ENCODE data around the gene ADARB2. TPM values are rescaled to one million over a fixed set of nuclear protein-coding genes. Genes with fewer than 3 reads are reported as not detected.

The ADARB2 gene
- total and polyA plus RNA-seq, 2 experiments from 2014 or later = 1.6 to 3.1 TPM

- Histone ChIP-seq H3K4me1 (ENCODE audit: low read depth) (no peaks in the 10 kb centered on the region), H3K27me3 (no peaks in the 10 kb centered on the region), H3K4me3 (no peak overlapping the region), H3K36me3 (no peaks in the 10 kb centered on the region), H3K27ac (no peak overlapping the region), H3K9me3 (ENCODE audit: low read depth) (no peaks in the 10 kb centered on the region)
- TF ChIP-seq CTCF (IDR thresholded peaks at IDR 0.05; ENCODE audit: low read depth, low read length) = no peak
- DNase-seq (ENCODE audit: low read depth in 1 of 2, low spot score in 1 of 2) = no peak
Measured at GRCh38 chr10:1526436-1527055, 210.8 kb downstream of the ADARB2 start.

- Histone ChIP-seq H3K4me3 (no peak overlapping the region), H3K36me3 (no peaks in the 10 kb centered on the region), H3K4me1 (ENCODE audit: low read depth) (no peaks in the 10 kb centered on the region), H3K27ac (no peak overlapping the region), H3K27me3 (no peaks in the 10 kb centered on the region), H3K9me3 (ENCODE audit: low read depth) (no peaks in the 10 kb centered on the region)
- no peak for TF ChIP-seq CTCF (IDR thresholded peaks at IDR 0.05; ENCODE audit: low read depth, low read length)
- DNase-seq (ENCODE audit: low read depth in 1 of 2, low spot score in 1 of 2) = no peak
Measured at GRCh38 chr10:1525354-1526162, 211.8 kb downstream of the ADARB2 start.

GRCh38 chr10:1524540-1524939 lies 212.8 kb downstream of the ADARB2 start:
- TF ChIP-seq CTCF (IDR thresholded peaks at IDR 0.05; ENCODE audit: low read depth, low read length) = no peak
- DNase-seq (ENCODE audit: low read depth in 1 of 2, low spot score in 1 of 2) = no peak
- Histone ChIP-seq H3K9me3 (ENCODE audit: low read depth) (no peaks in the 10 kb centered on the region), H3K4me3 (no peak overlapping the region), H3K27ac (no peak overlapping the region), H3K36me3 (no peaks in the 10 kb centered on the region), H3K4me1 (ENCODE audit: low read depth) (no peaks in the 10 kb centered on the region), H3K27me3 (no peaks in the 10 kb centered on the region)

- no peaks in the 10 kb centered on the region for H3K27me3 ChIP-seq
- no peak overlapping the region for H3K4me3 ChIP-seq
- DNase-seq (ENCODE audit: low read depth in 1 of 2, low spot score in 1 of 2) = no peak
- no peaks in the 10 kb centered on the region for H3K9me3 ChIP-seq (ENCODE audit: low read depth)
- no peak for TF ChIP-seq CTCF (IDR thresholded peaks at IDR 0.05; ENCODE audit: low read depth, low read length)
- no peak overlapping the region for H3K27ac ChIP-seq
- H3K36me3 ChIP-seq = no peaks in the 10 kb centered on the region
- no peaks in the 10 kb centered on the region for H3K4me1 ChIP-seq (ENCODE audit: low read depth)
Measured at GRCh38 chr10:1523221-1523620, 214.1 kb downstream of the ADARB2 start.

GRCh38 chr10:1522237-1522636 lies 215.1 kb downstream of the ADARB2 start:
- Histone ChIP-seq H3K4me3 (no peak overlapping the region), H3K27me3 (no peaks in the 10 kb centered on the region), H3K36me3 (no peaks in the 10 kb centered on the region), H3K4me1 (ENCODE audit: low read depth) (no peaks in the 10 kb centered on the region), H3K27ac (no peak overlapping the region), H3K9me3 (ENCODE audit: low read depth) (no peaks in the 10 kb centered on the region)
- no peak for DNase-seq (ENCODE audit: low read depth in 1 of 2, low spot score in 1 of 2)
- no peak for TF ChIP-seq CTCF (IDR thresholded peaks at IDR 0.05; ENCODE audit: low read depth, low read length)
